Measurements from ENCODE around the gene PPFIBP1. TPM values are rescaled to one million over a fixed set of nuclear protein-coding genes. Genes with fewer than 3 reads are reported as not detected.

PPFIBP1 gene
- total and polyA plus RNA-seq, 2 of the 8 experiments (the other 6 are each of a cell fraction or from before 2014, with no cell fraction given), result 7.7 to 31.3 TPM

- no peak for TF ChIP-seq CHD7 (IDR thresholded peaks at IDR 0.05; ENCODE audit: insufficient replicate concordance, low read length)
- no peak for TF ChIP-seq GTF2F1 (IDR thresholded peaks at IDR 0.05; ENCODE audit: borderline replicate concordance, low read depth, low read length)
- TF ChIP-seq SRF (IDR thresholded peaks at IDR 0.05; ENCODE audit: low read depth, low read length), result no peak
- TF ChIP-seq SIRT6 (IDR thresholded peaks at IDR 0.05; ENCODE audit: low read length), result no peak
- no peak for TF ChIP-seq KDM5A (IDR thresholded peaks at IDR 0.05; ENCODE audit: low read length)
- no peak for TF ChIP-seq SAP30 (IDR thresholded peaks at IDR 0.05; ENCODE audit: insufficient read depth, insufficient replicate concordance, low read length)
- TF ChIP-seq TAF7 (optimal IDR thresholded peaks at IDR 0.05; ENCODE audit: borderline replicate concordance, low read depth, low read length), result no peak
- no peak for TF ChIP-seq KDM4A (IDR thresholded peaks at IDR 0.05; ENCODE audit: low read depth, low read length, severe bottlenecking)
Observed at GRCh38 chr12:27478949-27479348, 45.1 kb upstream of the PPFIBP1 start (continued).

Measured in H1 (cell line).